K562 (cell line): ENCODE data around the gene NFATC3. TPM values are rescaled to one million over a fixed set of nuclear protein-coding genes. Genes with fewer than 3 reads are reported as not detected.

Source experiments
- CTBP1 ChIP-seq: fragments of 450-650 bp; IDR thresholded peaks from 2 replicates; pipeline ENCODE4 v1.6.1; 2016; ENCODE audit warnings: borderline replicate concordance
- DACH1 ChIP-seq: fragments of 450-650 bp; IDR thresholded peaks from 2 replicates; pipeline ENCODE4 v1.6.1; 2018; ENCODE audit not compliant: partially characterized antibody
- EP300 ChIP-seq: IDR thresholded peaks from 2 replicates; pipeline ENCODE4 v1.6.1; 2012; ENCODE audit warnings: low read length, improper control_type of control experiment
- EP400 ChIP-seq: fragments of 450-650 bp; IDR thresholded peaks from 2 replicates; pipeline ENCODE4 v1.6.1; 2017; ENCODE audit warnings: antibody characterized with exemption, mild to moderate bottlenecking, moderate library complexity
- ETV5 ChIP-seq: sonication (generic); formaldehyde crosslinking; IDR thresholded peaks from 2 replicates; pipeline ENCODE4 v1.4.0; 2020; ENCODE audit warnings: low read depth, mild to moderate bottlenecking, missing genetic modification reagents
- GABPA ChIP-seq: fragments of 200-800 bp; sonication (Bioruptor generic); conservative IDR thresholded peaks from 2 replicates; pipeline ENCODE4 v1.6.1; 2016; ENCODE audit warnings: low read depth, missing genetic modification characterization, missing compliant biosample characterization
- HNRNPLL ChIP-seq: fragments of 200-400 bp; formaldehyde crosslinking; IDR thresholded peaks from 2 replicates; pipeline ENCODE4 v1.6.1; 2017; ENCODE audit warnings: low read length, low read depth, mild to moderate bottlenecking; ENCODE audit not compliant: poor library complexity, severe bottlenecking
- JUN ChIP-seq, 2 experiments: sonication (generic) in 1 of 2; formaldehyde crosslinking in 1 of 2; IDR thresholded peaks; 2 replicates each; pipeline versions ENCODE4 v1.6.1 to v1.8.0; 2012 to 2022; ENCODE audit warnings: borderline replicate concordance in 2 of 2, mild to moderate bottlenecking in 2 of 2, improper control_type of control experiment in 1 of 2, low read depth in 1 of 2, low read length in 1 of 2, missing genetic modification reagents in 1 of 2
- LCOR ChIP-seq: sonication (generic); formaldehyde crosslinking; IDR thresholded peaks from 2 replicates; pipeline ENCODE4 v1.8.0; 2022; ENCODE audit warnings: mild to moderate bottlenecking, missing genetic modification reagents
- NCOR1 ChIP-seq: fragments of 450-650 bp; IDR thresholded peaks from 2 replicates; pipeline ENCODE4 v1.6.1; 2016; ENCODE audit warnings: mild to moderate bottlenecking, moderate library complexity
- NR2C2 ChIP-seq, 2 experiments: fragments of 200-800 bp in 1 of 2; sonication (Bioruptor generic) in 1 of 2; sonication (generic) in 1 of 2; formaldehyde crosslinking in 1 of 2; IDR thresholded peaks; 2 replicates each; pipeline versions ENCODE4 v1.6.1 to v1.8.0; 2016 to 2022; ENCODE audit warnings: mild to moderate bottlenecking in 1 of 2, missing compliant biosample characterization in 1 of 2, missing genetic modification characterization in 1 of 2, missing genetic modification reagents in 1 of 2
- SMAD3 ChIP-seq: fragments of 450-650 bp; formaldehyde crosslinking; conservative IDR thresholded peaks from 2 replicates; pipeline ENCODE4 v1.4.0; 2020; ENCODE audit warnings: mild to moderate bottlenecking
- STAT6 ChIP-seq: sonication (generic); formaldehyde crosslinking; IDR thresholded peaks from 2 replicates; pipeline ENCODE4 v1.8.1; 2023; ENCODE audit warnings: mild to moderate bottlenecking, missing genetic modification reagents
- TAF1 ChIP-seq: IDR thresholded peaks from 2 replicates; pipeline ENCODE4 v1.6.1; 2011; ENCODE audit warnings: mild to moderate bottlenecking, low read length, moderate library complexity; ENCODE audit not compliant: insufficient read depth, control insufficient read depth, severe bottlenecking; ENCODE audit errors: extremely low read depth
- TARDBP ChIP-seq: fragments of 450-650 bp; IDR thresholded peaks from 2 replicates; pipeline ENCODE4 v1.6.1; 2016
- TBP ChIP-seq: optimal IDR thresholded peaks from 2 replicates; pipeline ENCODE3; 2011; ENCODE audit warnings: low read depth, low read length, improper control_type of control experiment
- ZNF77 ChIP-seq: fragments of 250-450 bp; sonication (Bioruptor Pico); IDR thresholded peaks from 2 replicates; pipeline ENCODE4 v1.5.0; 2020
- polyA plus RNA-seq, 8 experiments: library from polyadenylated mRNA; depleted of rRNA in 4 of 8; stranded (reverse) in 5 of 8; unstranded in 3 of 8; fragments of >200 nt; fragmentation: Nextera tagmentation in 2 of 8; fragmentation: Illumina TruSeq in 1 of 8; extraction: Ambion mirVana in 2 of 8; extraction: Trizol in 1 of 8; gene quantifications; 2 replicates each; pipeline versions ENCODE4 v1.2.1 to v1.2.3, GENCODE V29; 2011 to 2014; ENCODE audit warnings: inconsistent platforms in 1 of 8, missing spikeins in 1 of 8
- total RNA-seq, 7 experiments: library from RNA; depleted of rRNA in 6 of 7; stranded (reverse); fragments of >200 nt in 6 of 7; fragmentation: Illumina TruSeq in 2 of 7; extraction: Trizol in 2 of 7; gene quantifications; 2 replicates each; pipeline versions ENCODE4 v1.2.1 to v1.2.3, GENCODE V29; 2011 to 2021; ENCODE audit warnings: low replicate concordance in 1 of 7
- TF ChIP-seq, protein P1 (sequence below): fragments of 450-650 bp; IDR thresholded peaks from one replicate; pipeline ENCODE4 v1.6.1; 2018; ENCODE audit warnings: mild to moderate bottlenecking, moderate library complexity; ENCODE audit not compliant: partially characterized antibody

The NFATC3 gene
- total and polyA plus RNA-seq, 9 of the 15 experiments (the other 6 are each of a cell fraction or from before 2014, with no cell fraction given) = 15.7 to 98.4 (median 59.4) TPM

DNA sequence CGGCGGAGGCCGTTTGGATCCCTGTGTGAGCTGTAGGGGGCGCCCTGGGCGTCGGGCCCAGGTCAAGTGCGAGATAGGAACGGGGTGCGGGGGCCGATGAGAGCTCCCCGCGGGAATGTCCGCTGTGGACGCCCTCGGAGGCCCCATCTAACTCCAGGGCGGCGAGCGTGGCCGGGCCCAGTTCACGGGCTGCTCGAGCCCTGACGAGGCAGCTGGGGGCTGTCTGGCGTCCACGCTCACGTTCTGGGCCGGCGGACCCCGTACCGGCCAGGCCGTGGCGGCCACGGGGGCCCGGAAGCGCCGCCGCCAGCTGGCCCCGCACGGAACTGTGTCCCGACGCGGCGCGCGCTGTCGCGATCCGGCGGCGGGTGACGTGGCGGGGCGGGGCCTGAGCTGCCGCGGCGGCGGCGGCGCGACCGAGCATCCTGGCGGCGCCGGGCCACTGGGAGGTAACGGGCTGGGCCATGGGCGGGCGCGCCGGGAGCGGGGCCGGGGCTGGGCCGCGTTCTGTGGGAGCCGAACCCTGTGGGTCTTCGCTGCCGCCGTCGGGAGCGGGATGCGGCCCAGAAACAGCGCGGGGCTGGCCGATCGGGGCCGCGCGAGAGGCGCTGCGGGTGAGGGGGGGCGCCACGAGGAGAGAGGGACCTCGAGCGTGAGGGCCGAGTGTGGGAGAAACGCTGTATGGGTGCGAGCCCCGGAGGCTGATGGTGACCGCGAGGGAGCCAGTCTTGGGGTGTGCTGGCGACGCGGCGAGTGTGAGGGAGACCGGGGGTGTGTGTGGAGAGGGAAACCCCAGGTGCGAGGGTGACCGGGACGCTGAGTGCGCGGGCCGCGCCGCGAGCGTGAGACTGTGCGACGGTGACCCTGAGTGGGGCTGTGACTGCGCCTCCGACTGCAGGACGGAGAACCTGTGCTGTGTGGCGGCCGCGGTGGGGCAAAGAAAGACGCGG is 179.2 kb downstream of the NFATC3 start, which contains the start of gene SLC7A6 (continued):
- TF ChIP-seq CTBP1 (peak; percentile 94), LCOR (CRISPR knock-in tag) (no peak; the same call in 1 of the 2 replicates), HNRNPLL (peak; percentile 98), ETV5 (peak; percentile 80; the same call in 1 of the 2 replicates), NCOR1 (peak; percentile 39; the same call in 1 of the 2 replicates), TBP (no peak), SMAD3 (0 out of 2 replicates have a peak, but pooled peaks have one; percentile 39), JUN (IDR thresholded peaks at IDR 0.05; ENCODE audit: borderline replicate concordance, low read depth, low read length) (0 out of 2 replicates have a peak, but pooled peaks have one; percentile 6), JUN (CRISPR knock-in tag; IDR thresholded peaks at IDR 0.05; ENCODE audit: borderline replicate concordance) (no peak), DACH1 (peak; percentile 50), STAT6 (CRISPR knock-in tag) (0 out of 2 replicates have a peak, but pooled peaks have one; percentile 78), GABPA (tag) (peak; percentile 83), EP300 (no peak), ZNF77 (no peak), TAF1 (peak; percentile 49), TARDBP (peak; percentile 92; the same call in 1 of the 2 replicates), EP400 (peak; percentile 83), NR2C2 (CRISPR knock-in tag; IDR thresholded peaks at IDR 0.05) (0 out of 2 replicates have a peak, but pooled peaks have one; percentile 46), NR2C2 (tag; IDR thresholded peaks at IDR 0.05) (peak; percentile 81)
- TF ChIP-seq, protein P1, sequence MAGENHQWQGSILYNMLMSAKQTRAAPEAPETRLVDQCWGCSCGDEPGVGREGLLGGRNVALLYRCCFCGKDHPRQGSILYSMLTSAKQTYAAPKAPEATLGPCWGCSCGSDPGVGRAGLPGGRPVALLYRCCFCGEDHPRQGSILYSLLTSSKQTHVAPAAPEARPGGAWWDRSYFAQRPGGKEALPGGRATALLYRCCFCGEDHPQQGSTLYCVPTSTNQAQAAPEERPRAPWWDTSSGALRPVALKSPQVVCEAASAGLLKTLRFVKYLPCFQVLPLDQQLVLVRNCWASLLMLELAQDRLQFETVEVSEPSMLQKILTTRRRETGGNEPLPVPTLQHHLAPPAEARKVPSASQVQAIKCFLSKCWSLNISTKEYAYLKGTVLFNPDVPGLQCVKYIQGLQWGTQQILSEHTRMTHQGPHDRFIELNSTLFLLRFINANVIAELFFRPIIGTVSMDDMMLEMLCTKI = no peak
